H54 (cell line): ENCODE data around the gene LINGO3.
"Not testable (repeated sequence)": the region's sequence is repeated elsewhere in the genome, so short reads cannot be mapped to it uniquely, and the experiment has no call there.

ENCODE experiments used
- DNase-seq: peaks from one replicate; pipeline ENCODE4 v3.0.0; 2011; ENCODE audit warnings: low spot score, mixed read lengths; ENCODE audit not compliant: insufficient read length
- FAIRE-seq: peaks from 3 replicates; lab custom pipeline; 2011; peaks lifted over from hg19 to GRCh38; lab: Jason Lieb, UNC
- POLR2A ChIP-seq: IDR thresholded peaks from 2 replicates; pipeline ENCODE4 v1.6.1; 2011; ENCODE audit warnings: low read depth, mild to moderate bottlenecking, low read length

Gene LINGO3

DNA sequence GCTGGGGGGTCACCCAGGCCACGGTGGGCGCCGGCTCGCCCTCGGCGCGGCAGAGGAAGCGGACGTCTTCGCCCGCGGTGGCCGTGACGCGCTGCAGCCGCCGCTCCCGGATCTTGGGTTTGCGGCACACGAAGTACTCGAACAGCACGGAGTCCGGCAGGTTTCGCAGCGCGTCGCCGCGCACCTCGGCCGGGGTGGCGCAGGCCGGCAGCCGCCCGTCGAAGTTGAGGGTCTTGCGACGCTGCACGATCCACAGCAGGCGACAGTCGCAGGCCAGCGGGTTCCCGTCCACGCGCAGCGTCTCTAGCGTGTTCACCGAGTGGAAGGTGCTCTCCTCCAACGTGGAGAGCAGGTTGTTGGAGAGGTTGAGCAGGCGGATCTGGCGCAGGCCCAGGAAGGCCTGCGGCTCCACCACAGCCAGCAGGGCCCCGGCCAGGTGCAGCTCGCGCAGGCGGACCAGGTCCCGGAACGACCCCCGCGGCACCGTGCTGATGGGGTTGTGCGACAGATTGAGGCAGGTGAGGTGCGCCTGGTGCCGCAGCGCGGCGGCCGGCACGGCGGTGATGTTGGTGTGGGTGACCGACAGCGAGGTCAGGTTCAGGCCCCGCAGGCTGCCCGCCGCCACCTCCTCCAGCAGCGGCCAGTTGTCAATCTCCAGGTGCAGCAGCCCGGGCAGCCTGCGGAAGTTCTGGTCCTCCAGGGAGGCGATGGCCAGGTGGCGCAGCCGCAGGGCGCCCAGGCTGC, 17.3 kb downstream of the LINGO3 start:
- no peak for TF ChIP-seq POLR2A
- DNase-seq (no peak), FAIRE-seq (no peak)

DNA sequence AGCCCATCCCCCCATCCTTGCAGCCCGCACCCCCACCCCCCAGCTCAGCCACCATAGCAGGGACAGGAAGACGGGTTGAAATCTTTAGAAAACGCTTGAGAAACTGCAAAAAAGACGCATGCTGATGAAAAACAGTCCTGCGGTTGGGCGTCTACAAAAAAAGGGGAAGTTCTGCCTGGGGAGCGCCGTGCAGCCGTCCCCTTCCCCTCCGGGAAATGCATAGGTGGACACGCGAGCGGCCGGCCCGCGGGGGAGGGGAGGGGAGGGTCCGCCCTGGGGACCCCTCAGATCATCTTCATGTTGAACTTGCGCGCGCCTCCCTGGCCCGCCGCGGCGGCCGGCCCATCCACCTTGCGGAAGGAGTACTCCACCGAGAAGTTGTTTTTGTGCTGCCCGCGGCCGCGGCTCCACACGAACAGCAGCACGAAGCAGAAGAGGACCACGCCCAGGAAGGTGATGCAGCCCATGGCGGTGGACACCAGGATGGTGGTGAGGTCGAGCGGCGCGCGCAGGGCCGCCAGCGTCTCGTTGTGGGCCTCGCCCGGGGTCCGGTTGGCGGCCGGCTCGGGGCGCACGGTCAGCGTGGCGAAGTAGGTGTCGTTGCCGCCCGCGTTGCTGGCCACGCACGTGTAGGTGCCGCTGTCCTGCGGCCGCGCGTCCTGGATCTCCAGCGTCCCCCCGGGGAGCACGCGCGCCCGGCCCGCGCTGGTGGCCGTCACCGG, 18.1 kb downstream of the LINGO3 start:
- no peak for TF ChIP-seq POLR2A
- FAIRE-seq (no peak), DNase-seq (no peak)

DNA sequence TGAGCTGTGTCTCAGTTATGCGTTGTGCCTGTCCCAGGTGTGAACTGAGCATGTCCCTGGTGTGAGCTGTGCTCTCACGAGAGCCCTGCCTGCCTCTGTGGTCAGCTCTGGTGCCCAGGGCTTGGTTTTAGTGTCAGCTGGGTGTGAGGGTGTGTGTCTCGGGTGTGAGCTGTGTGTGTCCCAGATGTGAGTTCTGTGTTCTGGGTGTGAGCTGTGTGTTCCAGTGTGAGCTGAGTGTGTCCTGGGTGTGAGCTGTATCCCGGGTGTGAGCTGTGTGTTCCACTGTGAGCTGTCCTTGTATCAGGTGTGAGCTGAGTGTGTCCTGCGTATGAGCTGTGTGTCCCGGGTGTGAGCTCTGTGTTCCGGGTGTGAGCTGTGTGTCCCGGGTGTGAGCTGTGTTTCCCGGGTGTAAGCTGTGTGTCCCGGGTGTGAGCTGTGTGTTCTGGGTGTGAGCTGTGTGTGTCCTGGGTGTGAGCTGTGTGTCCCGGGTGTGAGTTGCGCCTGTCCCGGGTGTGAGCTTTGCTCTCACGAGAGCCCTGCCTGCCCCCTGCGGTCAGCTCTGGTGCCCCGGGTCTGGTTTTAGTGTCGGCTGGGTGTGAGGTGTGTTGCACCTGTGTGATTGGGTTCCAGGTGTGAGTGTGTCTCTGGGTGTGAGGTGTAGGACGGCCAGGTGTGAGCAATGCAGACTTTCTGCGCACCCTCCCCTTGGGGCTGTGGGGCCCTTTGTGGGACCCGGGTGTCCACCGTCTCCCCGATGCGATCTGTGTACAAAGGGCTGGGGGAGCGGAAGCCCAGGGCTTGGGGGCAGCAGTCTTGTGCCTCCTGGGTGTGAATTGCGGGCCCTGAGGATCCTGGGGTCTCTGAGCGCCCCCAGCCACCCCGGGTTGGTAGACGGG, 18.9 kb downstream of the LINGO3 start:
- no peak for DNase-seq
- FAIRE-seq = no peak
- no peak for TF ChIP-seq POLR2A

DNA sequence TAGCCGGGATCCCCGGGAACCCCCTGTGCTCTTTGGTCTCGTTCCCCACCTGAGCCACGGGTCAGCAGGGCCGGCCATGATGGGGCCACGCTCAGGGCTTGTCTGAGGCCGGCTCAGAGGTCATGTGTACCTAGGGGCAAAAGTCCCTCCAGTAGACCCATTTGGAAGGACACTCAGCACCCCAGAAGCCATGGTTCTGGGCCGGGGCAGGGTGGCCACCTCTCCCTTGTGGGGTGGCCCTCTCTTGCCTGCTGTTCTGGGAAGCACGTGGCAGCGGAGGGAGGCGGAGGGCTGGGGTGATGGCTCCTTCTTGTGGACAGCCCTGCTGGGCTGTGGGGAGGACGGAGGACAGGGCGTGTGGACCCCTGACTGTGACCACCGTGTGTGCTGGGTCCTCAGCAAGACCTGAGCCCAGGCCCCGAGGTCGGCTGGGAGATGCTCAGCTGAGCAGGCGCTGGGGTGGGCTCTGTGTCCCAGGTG, 19.6 kb downstream of the LINGO3 start:
- no peak for DNase-seq
- no peak for TF ChIP-seq POLR2A
- no peak for FAIRE-seq

DNA sequence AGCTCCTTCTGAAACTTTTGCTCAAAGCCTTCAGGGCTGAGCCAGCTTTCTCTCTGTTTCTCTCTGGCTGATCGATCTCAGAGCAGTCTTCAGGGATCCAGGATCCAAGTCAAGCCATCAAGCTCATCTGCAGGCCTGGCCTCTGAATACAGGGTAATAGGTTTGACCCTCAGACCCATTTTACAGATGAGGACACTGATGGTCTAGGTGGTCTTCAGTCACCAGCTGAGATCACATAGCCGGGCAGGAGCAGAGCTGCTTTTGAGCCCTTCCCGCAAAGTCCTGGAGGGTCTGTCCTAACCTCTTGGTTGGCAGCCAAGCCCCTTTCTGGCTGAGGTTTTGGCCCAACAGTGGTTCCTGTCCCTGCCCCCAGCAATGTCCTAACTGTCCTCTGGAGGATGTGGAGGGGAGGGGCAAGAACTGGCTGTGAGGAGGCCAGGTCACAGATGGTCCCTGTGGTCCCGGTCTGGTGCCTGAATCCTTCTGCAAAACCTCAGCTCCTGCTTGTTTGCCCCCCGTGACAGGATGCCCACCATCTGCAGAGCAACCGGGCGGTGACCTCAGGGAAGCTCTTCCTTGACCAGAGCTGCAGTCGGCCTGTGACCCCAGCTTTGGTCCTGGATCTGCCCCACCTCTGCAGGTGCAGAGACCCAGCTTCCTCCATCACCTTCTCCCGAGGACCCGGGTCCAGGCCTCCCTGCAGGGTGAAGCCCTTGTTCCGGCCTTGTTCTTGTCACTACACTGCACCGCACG, 20.2 kb downstream of the LINGO3 start:
- TF ChIP-seq POLR2A = no peak
- DNase-seq = no peak
- FAIRE-seq = no peak

DNA sequence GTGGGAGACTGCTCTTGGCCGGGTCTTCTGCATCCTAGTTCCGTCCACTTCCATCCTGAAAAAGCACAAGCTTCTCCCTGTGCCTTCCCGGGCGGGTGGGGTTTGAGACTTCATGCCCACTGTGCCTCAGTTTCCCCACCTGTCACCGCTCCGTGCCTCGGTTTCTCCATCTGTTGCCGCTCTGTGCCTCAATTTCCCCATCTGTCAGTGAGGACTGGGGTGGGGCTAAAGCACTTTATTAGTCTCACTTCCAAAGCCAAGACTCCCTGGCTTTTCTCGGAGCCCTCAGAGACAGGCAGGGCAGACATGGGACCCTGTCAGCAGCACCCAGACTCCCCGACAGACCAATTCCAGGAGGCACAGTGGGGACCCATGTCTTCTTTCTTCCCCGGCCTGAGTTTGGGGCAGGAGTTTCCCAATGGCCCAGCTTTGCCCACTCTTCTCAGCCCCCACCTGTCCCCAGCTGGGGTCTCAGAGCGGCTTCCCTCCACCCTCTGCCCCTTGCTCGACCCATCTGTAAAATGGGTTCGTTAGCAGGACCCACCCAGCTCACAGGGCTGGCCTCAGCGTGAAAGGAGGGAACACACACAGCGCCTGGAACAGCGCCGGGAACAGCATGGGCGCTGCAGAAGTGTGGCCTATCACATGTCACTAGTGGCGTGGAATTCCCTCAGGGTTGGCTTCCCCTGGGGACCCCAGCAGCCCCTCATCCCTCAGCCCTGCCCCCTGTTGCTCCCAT, 21.4 kb downstream of the LINGO3 start:
- FAIRE-seq (no peak), DNase-seq (no peak)
- TF ChIP-seq POLR2A = no peak

DNA sequence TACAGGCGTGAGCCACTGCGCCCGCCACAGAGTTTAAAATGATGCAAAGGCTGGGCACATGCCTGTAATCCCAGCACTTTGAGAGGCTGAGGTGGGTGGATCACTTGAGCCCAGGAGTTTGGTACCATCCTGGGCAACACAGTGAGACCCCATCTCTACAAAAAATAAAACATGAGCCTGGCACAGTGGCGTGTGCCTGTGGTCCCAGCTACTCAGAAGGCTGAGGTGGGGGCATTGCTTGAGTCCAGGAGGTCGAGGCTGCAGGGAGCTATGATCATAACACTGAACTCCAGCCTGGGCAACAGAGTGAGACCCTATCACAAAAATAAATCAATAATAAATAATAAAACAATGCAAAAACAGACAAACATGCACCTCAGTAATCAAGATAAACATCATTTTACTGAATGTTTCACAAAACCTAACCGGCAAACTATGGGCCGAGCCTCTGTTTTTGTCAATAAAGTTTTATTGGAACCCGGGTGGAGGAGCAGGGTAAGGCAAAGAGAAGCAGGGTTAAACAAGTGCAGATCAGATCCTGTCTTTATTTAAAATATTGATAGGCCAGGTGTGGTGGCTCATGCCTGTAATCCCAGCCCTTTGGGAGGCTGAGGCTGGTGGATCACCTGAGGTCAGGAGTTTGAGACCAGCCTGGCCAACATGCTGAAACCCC, 24.0 kb downstream of the LINGO3 start:
- TF ChIP-seq POLR2A = no peak
- DNase-seq (no peak), FAIRE-seq (no peak)

DNA sequence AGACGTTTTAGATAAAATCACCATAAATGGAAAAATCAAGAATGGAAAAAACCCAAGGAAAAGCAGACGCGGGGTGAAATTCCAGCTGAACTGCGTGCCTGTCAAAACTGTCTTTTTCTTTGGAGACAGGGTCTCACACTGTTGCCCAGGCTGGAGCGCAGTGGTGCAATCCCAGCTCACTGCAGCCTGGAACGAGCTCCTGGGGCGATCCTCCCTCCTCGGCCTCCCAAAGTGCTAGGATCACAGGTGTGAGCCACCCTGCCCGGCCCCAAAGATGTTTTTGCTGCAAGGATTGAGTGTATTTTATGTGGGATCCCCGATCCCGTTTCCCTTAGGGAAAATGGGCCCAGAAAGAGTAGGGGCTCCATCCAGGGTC, 25.1 kb downstream of the LINGO3 start:
- DNase-seq (no peak), FAIRE-seq (no peak)
- TF ChIP-seq POLR2A = no peak

DNA sequence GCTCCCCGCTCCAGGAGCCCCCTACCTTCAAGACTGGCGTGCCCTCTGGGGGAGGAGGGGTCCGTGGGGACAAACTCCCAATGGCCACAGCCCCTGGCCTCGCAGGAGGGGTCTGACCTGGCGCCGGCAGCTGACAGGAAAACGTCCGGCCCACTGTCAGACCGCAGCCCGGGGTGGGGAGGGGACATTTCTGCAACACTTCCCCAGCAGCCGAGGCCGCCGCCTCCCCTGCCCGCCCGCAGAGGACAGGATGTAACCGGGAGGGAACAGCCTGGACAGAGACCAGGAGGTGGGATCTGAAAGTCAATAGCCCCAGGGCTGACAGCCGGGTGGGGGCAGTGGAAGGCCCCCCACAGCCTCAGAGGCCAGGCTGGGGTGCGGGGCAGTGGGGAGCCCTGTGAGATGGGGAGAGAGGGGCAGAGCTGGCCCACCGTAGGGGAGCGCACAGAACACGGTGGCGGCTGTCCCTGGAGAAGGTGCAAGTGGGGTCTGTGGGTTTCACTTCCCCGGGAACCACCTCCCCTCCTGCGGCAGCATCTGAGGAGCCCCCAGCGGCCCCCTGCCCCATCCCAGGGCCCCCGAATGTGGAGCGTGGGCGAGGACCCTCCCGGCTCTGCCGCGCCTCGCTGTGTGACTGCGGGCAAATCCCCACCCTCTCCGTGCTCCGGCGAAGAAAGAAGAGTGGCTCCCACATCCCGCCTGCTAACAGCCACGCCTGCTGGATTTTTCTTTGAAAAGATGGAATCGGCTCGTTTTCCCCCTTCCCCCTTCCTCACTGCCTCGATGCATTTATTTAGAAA, 25.7 kb downstream of the LINGO3 start, which contains the start of gene PEAK3:
TSS of gene PEAK3 (minus strand) at position 114 of the 800 bp plus-strand sequence. CDS start 1,244 bp downstream, outside the sequence.
- DNase-seq (no peak), FAIRE-seq (no peak)
- TF ChIP-seq POLR2A = peak; percentile 20; the same call in 1 of the 2 replicates

DNA sequence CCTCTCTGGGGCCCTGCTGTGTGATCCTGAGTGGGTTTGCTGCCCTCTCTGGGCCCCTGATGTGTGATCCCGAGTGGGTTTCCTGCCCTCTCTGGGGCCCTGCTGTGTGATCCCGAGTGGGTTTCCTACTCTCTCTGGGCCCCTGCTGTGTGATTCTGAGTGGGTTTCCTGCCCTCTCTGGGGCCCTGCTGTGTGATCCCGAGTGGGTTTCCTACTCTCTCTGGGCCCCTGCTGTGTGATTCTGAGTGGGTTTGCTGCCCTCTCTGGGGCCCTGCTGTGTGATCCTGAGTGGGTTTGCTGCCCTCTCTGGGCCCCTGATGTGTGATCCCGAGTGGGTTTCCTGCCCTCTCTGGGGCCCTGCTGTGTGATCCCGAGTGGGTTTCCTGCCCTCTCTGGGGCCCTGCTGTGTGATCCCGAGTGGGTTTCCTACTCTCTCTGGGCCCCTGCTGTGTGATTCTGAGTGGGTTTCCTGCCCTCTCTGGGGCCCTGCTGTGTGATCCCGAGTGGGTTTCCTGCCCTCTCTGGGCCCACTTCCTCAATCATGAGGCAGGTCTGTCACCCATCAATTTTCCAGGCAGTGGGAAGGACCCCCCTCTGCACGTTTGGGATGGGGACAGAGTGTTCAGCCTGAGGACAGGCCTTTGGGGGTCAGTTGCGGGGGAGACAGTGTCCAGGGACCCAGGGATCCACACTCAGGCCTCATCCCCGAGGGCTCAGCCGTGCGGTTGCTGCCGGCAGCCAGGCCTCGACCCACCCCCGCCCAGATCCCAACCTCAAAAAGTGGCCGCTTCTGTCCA, 26.5 kb downstream of the LINGO3 start:
- FAIRE-seq, DNase-seq: not testable (repeated sequence)
